ENCODE results near the gene SF3B4.
A peak's percentile ranks its signal among the peaks of the same experiment; 100 is the strongest.
"Not testable (repeated sequence)": the region's sequence is repeated elsewhere in the genome, so short reads cannot be mapped to it uniquely, and the experiment has no call there.

The SF3B4 gene

GRCh38 chr1:149931212-149931790 is 3.7 kb upstream of the SF3B4 start:
- no peak for DNase-seq

GRCh38 chr1:149929856-149930255 is 2.3 kb upstream of the SF3B4 start:
- no peak for DNase-seq

GRCh38 chr1:149928401-149928724 is 760 bp upstream of the SF3B4 start:
- DNase-seq = no peak

GRCh38 chr1:149927056-149927562 is 494 bp downstream of the SF3B4 start:
- no peak for DNase-seq

GRCh38 chr1:149926296-149926695 is 1.3 kb downstream of the SF3B4 start:
- DNase-seq = no peak

- DNase-seq = no peak
Observed at GRCh38 chr1:149925751-149926150, 1.9 kb downstream of the SF3B4 start.

GRCh38 chr1:149925345-149925744 is 2.3 kb downstream of the SF3B4 start:
- no peak for DNase-seq

- DNase-seq = no peak
Observed at GRCh38 chr1:149923626-149924025, 4.0 kb downstream of the SF3B4 start.

GRCh38 chr1:149917571-149918144 is 9.9 kb downstream of the SF3B4 start, which contains the start of gene SV2A:
Gene SV2A, minus strand, starts transcription at chr1:149917844. Its CDS starts 4,004 bp downstream, at chr1:149913840.
- peak; percentile 93 for DNase-seq

GRCh38 chr1:149916898-149917252 is 10.7 kb downstream of the SF3B4 start:
- no peak for DNase-seq

- DNase-seq = no peak
Observed at GRCh38 chr1:149916193-149916897, 11.3 kb downstream of the SF3B4 start.

GRCh38 chr1:149915429-149916192 is 12.0 kb downstream of the SF3B4 start:
- DNase-seq = no peak

GRCh38 chr1:149914545-149914944 is 13.1 kb downstream of the SF3B4 start:
- no peak for DNase-seq

- no peak for DNase-seq
Observed at GRCh38 chr1:149906570-149907075, 21.0 kb downstream of the SF3B4 start.

GRCh38 chr1:149903836-149904491 is 23.6 kb downstream of the SF3B4 start:
- DNase-seq = no peak

GRCh38 chr1:149899460-149900284 is 27.9 kb downstream of the SF3B4 start, which contains the start of gene BOLA1:
Gene BOLA1, plus strand, starts transcription at chr1:149899568. Its CDS starts 492 bp downstream, at chr1:149900060.
- peak; percentile 87 for DNase-seq

GRCh38 chr1:149896575-149896974 is 31.0 kb downstream of the SF3B4 start:
- no peak for DNase-seq

GRCh38 chr1:149888999-149889289 is 38.7 kb downstream of the SF3B4 start:
- no peak for DNase-seq

GRCh38 chr1:149888247-149888998 is 39.2 kb downstream of the SF3B4 start:
- peak; percentile 92 for DNase-seq

GRCh38 chr1:149887456-149888246 is 40.0 kb downstream of the SF3B4 start:
- peak; percentile 100 for DNase-seq

- not testable (repeated sequence) for DNase-seq
Observed at GRCh38 chr1:149887196-149887455, 40.5 kb downstream of the SF3B4 start.
